Measurements from ENCODE around the gene GNB1.

GNB1 gene

GRCh38 chr1:1779691-1780597, 110.9 kb downstream of the GNB1 start:
- DNase-seq: peak; percentile 58

- peak; percentile 88 for DNase-seq
Observed at GRCh38 chr1:1779320-1779675, 111.6 kb downstream of the GNB1 start.

- DNase-seq: peak; percentile 96
Observed at GRCh38 chr1:1778663-1779319, 112.1 kb downstream of the GNB1 start.

GRCh38 chr1:1777950-1778662, 112.8 kb downstream of the GNB1 start, which contains the start of gene NADK:
TSS of gene NADK (minus strand) at chr1:1778470. CDS start at chr1:1765406, 13,064 bp downstream.
- DNase-seq: peak; percentile 96

- DNase-seq: peak; percentile 81
Observed at GRCh38 chr1:1777583-1777899, 113.3 kb downstream of the GNB1 start.

- peak; percentile 81 for DNase-seq
Observed at GRCh38 chr1:1776672-1777582, 114.0 kb downstream of the GNB1 start.

GRCh38 chr1:1775327-1776226, 115.3 kb downstream of the GNB1 start:
- DNase-seq: peak; percentile 97

GRCh38 chr1:1773874-1774273, 117.0 kb downstream of the GNB1 start:
- DNase-seq: no peak

- no peak for DNase-seq
Observed at GRCh38 chr1:1771096-1771495, 119.8 kb downstream of the GNB1 start.

- DNase-seq: no peak
Observed at GRCh38 chr1:1770102-1770501, 120.8 kb downstream of the GNB1 start.

- no peak for DNase-seq
Observed at GRCh38 chr1:1768249-1768992, 122.5 kb downstream of the GNB1 start.

- DNase-seq: no peak
Observed at GRCh38 chr1:1764876-1765470, 125.9 kb downstream of the GNB1 start.

GRCh38 chr1:1763657-1764621, 126.9 kb downstream of the GNB1 start:
- peak; percentile 54 for DNase-seq

- DNase-seq: no peak
Observed at GRCh38 chr1:1761504-1762376, 129.1 kb downstream of the GNB1 start.

GRCh38 chr1:1760715-1761114, 130.2 kb downstream of the GNB1 start:
- DNase-seq: no peak

- no peak for DNase-seq
Observed at GRCh38 chr1:1760345-1760650, 130.6 kb downstream of the GNB1 start.

GRCh38 chr1:1759456-1760344, 131.2 kb downstream of the GNB1 start:
- peak; percentile 92 for DNase-seq

Measured in NCI-H510A treated with DMSO at 0.1 percent for 48 hours (cell line).